SHP77 (cell line): Measurements from ENCODE around the gene VPS13A.
"Not testable (repeated sequence)": the region's sequence is repeated elsewhere in the genome, so short reads cannot be mapped to it uniquely, and the experiment has no call there.

ENCODE experiments used
- DNase-seq, 2 experiments: peaks; one replicate each; lab custom pipeline; 2025; lab: John Stamatoyannopoulos, UW

Gene VPS13A

GRCh38 chr9:77188242-77188641 lies 10.9 kb downstream of the VPS13A start:
- no peak for DNase-seq

DNA sequence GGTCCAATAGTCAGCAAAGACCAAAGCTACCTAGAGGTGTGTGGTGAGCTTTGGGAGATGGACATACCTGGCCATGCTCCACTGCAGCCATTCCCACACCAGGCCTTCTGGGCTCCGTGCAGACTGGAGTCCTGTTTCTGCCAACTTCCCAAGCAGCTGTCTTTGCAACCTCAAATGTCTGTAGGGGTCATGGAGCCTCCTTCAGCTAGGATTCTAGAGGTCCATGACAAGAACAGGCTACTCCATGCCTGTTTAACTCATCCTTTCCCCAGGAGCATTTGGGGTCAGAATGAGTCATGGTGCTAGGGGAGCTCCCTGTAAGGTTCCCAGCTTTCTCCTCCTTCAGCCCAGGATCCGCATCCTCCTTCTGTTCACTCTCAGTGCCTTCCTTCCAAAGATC lies 17.1 kb downstream of the VPS13A start:
- DNase-seq = no peak

GRCh38 chr9:77210116-77210515 lies 32.8 kb downstream of the VPS13A start:
- DNase-seq = no peak

GRCh38 chr9:77211561-77211960 lies 34.2 kb downstream of the VPS13A start:
- no peak for DNase-seq

GRCh38 chr9:77212801-77213200 lies 35.5 kb downstream of the VPS13A start:
- DNase-seq = no peak

DNA sequence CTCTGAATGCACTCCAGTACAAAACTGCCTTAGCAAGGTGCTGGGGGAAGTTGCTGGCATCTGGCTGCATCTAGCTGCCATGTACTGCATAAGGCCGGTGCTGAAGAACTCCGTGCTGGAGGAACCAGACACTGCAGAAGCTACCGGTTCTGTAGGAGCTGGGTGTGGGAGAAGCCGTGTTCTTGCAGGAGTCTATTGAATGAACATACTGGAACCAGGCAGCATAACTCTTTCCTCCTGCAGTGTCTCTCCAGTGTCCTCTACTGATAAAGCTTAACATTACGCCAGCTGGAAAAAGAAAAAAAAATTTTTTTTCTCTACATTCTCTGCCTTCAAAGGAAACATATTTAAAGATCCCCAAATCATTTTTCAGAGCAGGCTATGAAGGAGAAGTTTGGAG lies 38.5 kb downstream of the VPS13A start:
- no peak for DNase-seq

GRCh38 chr9:77218612-77219011 lies 41.3 kb downstream of the VPS13A start:
- no peak for DNase-seq

GRCh38 chr9:77221431-77221830 lies 44.1 kb downstream of the VPS13A start:
- DNase-seq = no peak

- DNase-seq = no peak
These were observed 47.5 kb downstream of the VPS13A start for GRCh38 chr9:77224746-77225312.

DNA sequence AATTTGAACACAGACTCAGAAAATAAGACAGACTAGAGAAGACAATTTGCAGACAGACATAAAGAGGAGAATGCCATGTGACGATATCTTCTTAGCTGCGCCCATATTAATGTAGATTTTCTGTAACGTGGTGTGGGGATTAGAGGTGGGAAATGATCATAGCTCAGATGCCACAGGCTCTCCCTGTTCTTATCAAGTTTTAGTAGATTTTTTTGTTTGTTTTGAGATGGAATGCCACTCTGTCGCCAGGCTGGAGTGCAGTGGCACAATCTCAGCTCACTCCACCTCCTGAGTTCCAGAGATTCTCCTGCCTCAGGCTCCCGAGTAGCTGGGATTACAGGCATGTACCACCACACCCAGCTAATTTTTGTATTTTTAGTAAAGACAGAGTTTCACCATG lies 59.4 kb downstream of the VPS13A start:
- no peak for DNase-seq

- DNase-seq = no peak
These were observed 60.6 kb downstream of the VPS13A start for GRCh38 chr9:77237896-77238295.

GRCh38 chr9:77251050-77251449 lies 73.7 kb downstream of the VPS13A start:
- no peak for DNase-seq

DNA sequence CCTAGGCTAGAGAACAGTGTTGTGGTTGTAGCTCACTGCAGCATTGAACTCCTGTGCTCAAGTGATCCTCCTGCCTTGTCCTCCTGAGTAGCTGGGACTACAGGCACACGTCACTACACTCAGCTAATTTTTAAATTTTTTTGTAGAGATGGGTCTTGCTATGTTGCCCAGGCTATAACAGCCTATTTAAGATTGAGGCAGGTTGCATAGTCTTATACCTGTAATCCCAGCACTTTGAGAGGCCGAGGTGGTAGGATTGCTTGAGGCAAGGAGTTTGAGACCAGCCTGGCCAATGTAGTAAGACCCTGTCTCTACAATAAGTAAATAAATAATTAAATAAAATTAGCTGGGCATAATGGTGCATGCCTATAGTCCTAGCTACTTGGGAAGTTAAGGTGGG lies 79.9 kb downstream of the VPS13A start:
- DNase-seq = no peak

DNA sequence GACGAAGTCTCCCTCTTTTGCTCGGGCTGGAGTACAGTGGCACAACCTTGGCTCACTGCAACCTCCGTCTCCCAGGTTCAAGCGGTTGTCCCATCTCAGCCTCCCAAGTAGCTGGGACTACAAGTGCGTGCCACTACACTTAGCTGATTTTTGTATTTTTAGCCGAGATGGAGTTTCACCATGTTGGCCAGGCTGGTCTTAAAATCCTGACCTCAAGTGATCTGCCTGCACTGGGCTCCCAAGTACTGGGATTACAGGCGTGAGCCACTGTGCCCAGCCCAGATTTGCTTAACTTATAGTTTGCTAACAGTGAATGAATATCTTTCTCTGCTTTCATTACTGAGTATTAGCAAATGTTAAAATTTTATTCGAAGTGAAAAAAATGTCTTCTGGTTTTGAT lies 84.3 kb downstream of the VPS13A start:
- DNase-seq = no peak

- not testable (repeated sequence) for DNase-seq
These were observed 90.4 kb downstream of the VPS13A start for GRCh38 chr9:77267762-77268161.

DNA sequence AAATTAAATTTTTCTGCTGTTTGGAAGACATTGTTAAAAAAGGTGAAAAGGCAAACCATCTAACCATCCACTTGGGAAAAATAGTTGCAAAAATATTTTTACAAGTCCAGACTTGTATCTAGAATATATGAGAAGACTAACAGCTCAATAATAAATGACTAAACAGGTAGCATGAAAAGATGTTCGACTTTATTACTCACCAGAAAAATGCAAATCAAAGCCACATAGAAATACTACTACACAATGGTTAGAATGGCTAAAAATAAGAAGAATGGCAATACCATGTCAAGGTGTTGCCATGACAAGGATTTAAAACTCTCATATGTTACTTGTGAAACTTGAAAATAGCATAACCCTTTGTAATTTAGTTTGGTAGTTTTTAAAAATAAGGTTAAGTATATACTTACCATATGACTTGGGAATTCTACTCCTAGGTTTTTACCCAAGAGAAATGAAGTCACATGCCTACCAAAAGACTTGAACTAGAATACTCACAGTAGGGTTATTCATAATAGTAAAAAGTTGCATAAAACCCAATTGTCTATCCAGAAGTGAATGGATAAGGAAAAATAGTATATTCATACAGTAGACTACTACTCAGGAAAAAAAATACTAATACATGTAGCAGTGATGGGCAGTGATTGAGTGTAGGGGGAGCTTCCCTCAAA lies 93.8 kb downstream of the VPS13A start:
- no peak for DNase-seq

DNA sequence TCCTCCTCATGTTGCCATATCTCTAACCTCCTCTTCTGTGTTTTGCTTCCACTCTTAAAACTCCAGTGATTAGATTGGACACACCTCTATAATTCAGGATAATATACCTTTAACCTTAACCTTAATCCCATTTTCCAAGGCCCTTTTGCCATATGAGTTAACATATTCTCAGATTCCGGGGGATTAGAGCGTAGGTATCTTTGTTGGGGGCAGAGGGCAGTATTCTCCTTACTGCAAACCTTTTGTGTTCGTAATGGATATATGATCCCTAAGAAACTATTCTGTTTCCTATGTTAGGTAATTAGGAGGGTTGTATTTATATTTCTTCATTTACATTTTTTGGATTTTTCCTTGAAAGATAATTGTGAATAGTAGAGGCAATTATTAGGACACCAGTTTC lies 99.5 kb downstream of the VPS13A start:
- DNase-seq = no peak

DNA sequence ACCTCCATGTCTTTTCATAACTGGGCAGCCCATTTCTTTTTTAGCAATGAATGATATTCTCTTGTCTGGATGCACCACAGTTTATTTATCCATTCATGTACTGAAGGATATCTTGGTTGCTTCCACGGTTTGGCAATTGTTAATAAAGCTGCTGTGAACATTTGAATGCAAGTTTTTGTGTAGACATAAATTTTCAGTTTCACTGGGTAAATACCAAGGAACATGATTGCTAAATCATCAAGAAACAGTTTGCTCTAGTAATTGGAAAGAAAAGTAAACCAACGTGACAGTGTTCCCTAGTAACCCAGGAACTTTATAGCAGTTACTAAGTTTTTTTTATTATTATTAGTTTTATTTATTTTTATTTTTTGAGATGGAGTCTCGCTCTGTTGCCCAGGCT lies 100.4 kb downstream of the VPS13A start:
- DNase-seq = no peak

DNA sequence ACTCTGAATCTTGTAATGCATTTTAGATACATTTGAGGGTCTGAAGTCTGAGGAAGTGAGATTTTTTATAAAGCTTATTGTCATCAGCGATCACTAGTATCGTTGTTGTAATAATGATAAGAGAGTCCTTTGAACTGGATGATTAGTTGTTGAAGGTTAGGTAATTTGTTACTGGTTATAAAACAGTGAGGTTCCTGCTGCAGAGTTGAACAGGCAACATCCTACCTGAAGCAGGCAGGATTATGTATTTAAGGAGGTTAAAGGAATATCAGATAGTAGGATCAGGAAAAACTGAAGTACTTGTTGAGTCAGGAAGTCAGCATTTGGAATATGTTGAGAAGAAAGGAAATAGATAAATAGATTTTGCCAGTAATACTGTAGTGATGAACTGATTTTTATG lies 106.7 kb downstream of the VPS13A start:
- DNase-seq = no peak

DNA sequence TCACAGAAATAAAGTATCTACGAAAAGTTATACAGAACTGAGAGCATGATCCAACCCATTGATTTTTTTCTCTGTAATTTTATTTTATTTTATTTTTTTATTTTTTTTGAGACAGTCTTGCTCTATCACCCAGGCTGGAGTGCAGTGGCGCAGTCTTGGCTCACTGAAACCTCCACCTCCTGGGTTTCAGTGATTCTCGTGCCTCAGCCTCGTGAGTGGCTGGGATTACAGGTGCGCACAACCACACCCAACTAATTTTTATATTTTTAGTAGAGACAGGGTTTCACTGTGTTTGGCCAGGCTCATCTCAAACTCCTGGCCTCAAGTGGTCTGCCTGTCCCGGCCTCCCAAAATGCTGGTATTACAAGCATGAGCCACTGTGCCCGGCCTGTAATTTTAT lies 107.3 kb downstream of the VPS13A start:
- DNase-seq = no peak

- no peak for DNase-seq
These were observed 113.0 kb downstream of the VPS13A start for GRCh38 chr9:77290373-77290772.

- no peak for DNase-seq
These were observed 114.4 kb downstream of the VPS13A start for GRCh38 chr9:77291714-77292113.

- DNase-seq = no peak
These were observed 116.6 kb downstream of the VPS13A start for GRCh38 chr9:77293949-77294348.

GRCh38 chr9:77304543-77304942 lies 127.2 kb downstream of the VPS13A start:
- DNase-seq = no peak
